Fibroblast of skin of scalp (primary cell): ENCODE data around the gene SECTM1. TPM values are rescaled to one million over a fixed set of nuclear protein-coding genes. Genes with fewer than 3 reads are reported as not detected.
A peak's percentile ranks its signal among the peaks of the same experiment; 100 is the strongest.
"Not testable (repeated sequence)": the region's sequence is repeated elsewhere in the genome, so short reads cannot be mapped to it uniquely, and the experiment has no call there.

Source experiments
- DNase-seq: peaks from one replicate; pipeline ENCODE4 v3.0.0-alpha.2; 2013
- polyA plus RNA-seq, 2 experiments: library from polyadenylated mRNA; unstranded; fragments of 120-200 nt; gene quantifications; one replicate each; pipeline ENCODE4 v1.2.1, GENCODE V29; 2013; ENCODE audit not compliant: insufficient read length in 2 of 2

SECTM1 gene
- 5.5 TPM for polyA plus RNA-seq (2013, experiment 1 of 2; ENCODE audit: insufficient read length)
- polyA plus RNA-seq (2013, experiment 2 of 2; ENCODE audit: insufficient read length): 5.5 TPM

DNA sequence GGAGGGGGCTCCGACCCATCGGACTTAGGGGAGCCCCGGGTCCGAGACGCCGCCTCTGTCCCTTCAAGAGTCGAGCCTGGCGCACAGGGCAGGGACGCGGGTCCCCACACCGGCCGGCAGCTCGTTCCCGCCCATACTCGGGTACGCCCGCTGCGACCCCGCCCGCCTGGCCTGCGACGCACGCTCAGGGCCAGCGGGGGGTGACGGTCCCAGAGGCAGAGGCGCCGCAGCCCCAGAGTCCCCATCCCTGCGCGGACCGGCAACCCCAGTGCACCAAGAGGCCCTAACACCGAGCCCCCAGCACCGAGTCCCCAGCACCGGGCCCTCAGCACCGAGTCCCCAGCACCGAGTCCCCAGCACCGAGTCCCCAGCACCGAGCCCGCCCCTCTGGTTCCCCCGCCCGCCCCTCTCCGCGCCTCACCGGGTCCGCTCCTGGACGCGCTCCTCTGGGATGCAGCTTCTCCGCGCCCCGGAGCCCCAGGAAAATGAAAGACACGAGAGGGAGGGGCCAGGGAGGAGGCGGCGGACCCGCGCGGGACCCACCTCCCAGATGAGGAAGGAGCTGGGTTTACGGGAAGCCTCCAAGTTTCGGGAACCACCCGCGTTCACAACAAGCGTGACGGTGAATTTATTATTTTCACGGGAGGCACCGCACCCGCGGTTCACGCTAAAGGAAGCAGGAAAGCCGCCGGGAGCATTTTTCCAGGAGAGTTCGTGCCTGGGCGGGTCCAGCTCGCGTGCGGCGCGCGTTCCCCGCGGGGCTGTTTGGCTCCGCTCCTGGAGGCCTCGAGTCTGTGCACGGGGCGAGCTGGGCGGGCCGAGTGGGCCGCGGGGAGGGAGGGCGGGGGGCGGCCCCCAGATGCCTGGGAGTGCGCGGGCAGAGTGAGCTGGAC, at the start of gene SECTM1:
Gene SECTM1, minus strand, starts transcription at position 488 of the 893 bp plus-strand sequence. CDS start 6,526 bp downstream, outside the sequence.
- peak; percentile 58 for DNase-seq

DNA sequence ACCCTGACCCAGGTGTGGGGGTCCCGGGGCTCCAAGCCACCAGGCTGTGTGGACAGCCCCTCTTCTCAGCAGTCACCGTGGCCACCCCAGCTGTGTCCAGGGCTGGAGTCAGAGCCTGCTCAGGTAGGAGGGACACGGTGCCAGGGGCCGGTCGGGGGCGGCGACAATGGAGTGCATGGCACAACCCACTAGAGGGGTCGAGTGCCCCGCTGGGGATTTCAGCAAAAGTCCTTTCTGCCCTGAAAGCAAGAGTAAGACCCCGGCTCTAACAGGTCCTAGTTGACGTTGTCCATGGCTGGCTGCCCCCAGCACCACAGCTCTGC, 49.3 kb upstream of the SECTM1 start:
- no peak for DNase-seq

DNA sequence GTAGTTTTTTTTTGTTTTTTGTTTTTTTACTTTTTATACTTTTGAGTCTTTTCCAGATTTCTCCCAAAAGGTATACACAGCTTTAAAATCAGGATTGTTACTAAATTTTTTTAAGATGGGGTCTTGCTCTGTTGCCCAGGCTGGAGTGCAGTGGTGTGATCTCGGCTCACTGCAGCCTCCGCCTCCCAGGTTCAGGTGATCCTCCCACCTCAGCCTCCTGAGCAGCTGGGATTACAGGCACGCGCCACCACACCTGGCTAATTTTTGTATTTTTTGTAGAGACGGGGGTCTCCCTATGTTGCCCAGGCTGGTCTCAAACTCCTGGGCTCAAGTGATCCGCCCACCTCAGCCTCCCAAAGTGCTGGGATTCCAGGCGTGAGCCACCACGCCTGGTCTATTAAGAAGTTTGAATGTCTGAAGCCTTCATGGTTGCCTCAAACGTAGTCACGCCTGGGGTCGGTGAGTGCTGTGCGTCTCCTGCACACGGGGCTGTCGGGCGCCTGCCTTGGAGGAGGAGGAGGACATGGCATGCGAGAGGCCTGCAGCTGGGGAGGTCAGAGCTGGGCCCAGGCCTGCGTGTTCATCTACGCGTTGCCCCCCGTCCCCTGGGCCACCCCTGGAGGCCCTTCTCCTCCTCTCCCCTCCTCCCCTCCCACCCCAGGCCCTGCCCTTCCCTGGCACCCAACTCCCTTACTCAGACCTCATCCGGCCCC, 48.8 kb upstream of the SECTM1 start:
- not testable (repeated sequence) for DNase-seq

DNA sequence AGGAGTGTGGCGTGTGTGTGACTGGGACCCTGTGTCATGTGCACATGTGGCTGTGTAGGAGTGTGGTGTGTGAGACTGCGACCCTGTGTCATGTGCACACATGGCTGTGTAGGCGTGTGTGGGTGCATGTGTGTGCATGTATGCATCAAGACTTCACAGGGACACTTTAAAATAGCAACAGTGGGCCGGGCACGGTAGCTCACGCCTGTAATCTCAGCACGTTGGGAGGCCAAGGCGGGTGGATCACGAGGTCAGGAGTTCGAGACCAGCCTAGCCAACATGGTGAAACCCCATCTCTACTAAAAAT, 48.1 kb upstream of the SECTM1 start:
- DNase-seq: not testable (repeated sequence)

DNA sequence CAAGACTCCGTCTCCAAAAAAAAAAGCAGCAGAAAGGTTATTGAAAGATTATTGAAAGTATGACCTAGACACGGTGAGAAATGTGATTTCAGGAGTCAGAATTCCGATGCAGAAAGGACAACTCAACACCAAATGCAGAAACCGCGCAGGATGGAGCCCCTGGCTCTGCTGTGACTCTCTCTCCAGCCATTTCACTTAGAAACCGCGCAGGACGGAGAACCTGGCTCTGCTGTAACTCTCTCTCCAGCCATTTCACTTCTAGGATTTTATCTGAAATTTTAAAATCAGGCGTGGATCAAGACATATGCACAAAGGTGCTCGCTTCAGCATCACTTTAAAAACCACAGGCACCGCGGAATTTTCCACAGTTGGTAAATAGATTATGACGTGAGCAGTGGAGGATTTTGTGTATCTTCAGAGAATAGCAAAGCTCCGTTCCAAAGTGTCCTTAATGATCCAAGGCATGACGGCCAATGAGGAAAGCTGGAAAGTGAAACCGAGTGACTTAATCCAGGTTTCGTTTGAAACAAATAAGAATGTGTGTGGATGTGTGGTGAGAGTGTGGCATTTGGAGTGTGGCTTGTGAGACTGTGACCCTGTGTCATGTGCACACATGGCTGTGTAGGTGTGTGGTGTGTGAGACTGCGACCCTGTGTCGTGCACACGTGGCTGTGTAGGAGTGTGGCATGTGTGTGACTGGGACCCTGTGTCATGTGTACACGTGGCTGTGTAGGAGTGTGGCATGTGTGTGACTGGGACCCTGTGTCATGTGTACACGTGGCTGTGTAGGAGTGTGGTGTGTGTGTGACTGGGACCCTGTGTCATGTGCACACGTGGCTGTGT, 47.5 kb upstream of the SECTM1 start:
- no peak for DNase-seq

DNA sequence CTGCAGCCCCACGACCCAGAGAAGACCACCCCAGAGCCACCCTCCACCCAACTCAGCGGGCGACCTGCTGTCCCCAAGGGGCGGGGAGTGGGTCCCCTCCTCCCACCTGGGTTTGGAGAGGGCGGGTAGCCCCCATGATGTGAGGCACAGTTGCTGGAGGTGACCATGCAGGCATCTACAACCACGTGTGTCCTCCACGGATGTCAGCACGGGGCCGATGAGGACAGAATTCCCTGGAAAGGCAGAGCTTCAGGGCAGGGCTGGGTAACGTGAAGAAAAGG, 45.1 kb upstream of the SECTM1 start:
- DNase-seq: no peak

DNA sequence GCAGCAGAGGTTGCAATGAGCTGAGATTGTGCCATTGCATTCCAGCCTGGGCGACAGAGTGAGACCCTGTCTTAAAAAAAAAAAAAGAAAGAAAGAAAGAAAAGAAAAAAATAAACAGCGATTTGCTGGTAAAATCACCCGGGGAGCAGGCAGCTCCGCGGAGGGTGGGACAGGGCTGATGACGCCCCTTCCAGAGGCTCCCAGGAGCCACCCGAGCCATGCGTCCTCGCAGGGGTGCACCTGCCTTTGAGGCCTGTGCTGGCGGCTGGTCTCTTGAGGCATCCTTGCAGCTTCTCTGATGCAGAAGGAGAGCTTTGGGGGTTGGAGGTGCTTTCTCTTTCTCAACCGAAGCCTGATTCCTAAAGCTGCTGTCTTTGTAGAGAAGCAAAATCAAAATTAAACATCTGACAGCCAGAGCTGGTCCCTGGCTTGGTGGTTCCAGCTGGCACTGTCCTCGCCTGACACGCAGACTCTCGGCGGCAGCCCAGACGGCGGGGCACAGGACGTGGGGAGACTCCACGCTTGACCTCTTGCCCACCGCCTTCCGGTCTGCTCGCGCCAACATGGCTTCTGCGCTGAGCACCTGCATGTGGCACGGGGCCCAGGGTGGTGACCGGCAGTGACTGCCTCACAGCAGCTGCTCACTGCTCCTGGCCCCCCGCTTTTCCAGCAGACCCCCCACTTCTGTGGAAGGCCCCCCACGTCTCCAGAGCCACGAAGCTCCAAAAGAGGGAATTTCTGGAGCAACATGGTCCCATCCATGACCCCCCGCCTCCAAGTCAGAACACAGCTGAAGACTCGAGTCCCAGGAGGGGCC, 44.6 kb upstream of the SECTM1 start:
- DNase-seq: no peak

DNA sequence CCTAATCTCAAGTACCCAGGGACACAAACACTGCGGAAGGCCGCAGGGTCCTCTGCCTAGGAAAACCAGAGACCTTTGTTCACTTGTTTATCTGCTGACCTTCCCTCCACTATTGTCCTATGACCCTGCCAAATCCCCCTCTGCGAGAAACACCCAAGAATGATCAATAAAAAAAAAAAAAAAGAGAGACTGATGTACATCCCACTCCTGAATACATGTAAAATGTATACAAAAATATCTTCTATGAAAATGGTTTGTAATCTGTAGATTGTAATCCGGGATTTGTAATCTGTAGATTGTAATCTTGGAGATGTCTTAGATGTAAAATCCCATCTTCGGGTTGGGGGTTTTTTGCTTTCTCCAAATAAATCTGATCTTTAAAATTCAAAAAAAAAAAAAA, 43.7 kb upstream of the SECTM1 start:
- DNase-seq: not testable (repeated sequence)

DNA sequence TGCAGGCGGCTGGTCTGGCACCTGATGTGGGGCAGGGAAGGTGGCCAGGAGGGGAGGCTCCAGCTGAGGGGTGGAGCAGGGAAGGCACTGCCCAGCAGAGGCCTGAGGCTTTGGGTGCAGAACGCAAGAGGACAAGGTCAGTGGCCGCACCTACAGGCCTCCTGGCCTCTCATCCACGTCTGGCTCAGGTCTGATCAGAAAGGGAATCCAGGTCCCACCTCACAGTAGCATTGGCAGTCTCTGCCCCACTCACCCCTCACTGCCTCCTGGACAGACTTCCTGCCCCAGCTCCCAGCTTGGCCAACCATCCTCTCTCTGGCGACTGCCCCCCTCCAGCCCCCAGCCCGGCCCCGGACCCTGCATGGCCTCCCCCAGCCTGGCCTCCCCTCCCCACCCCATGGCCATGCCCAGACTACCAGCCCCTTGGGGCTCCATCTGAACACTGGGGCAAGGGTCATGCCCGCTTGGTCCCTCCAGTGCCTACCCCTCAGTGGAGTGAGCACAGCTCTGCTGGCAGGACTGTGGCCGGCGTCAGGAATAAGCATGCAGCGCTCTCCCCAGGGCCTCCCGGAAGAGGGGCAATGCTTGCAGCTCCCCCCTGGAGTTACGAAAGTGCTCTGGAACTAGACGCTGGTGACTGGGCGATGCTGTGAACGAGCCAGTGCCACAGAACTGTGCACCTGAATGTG, 42.6 kb upstream of the SECTM1 start:
- DNase-seq: no peak

DNA sequence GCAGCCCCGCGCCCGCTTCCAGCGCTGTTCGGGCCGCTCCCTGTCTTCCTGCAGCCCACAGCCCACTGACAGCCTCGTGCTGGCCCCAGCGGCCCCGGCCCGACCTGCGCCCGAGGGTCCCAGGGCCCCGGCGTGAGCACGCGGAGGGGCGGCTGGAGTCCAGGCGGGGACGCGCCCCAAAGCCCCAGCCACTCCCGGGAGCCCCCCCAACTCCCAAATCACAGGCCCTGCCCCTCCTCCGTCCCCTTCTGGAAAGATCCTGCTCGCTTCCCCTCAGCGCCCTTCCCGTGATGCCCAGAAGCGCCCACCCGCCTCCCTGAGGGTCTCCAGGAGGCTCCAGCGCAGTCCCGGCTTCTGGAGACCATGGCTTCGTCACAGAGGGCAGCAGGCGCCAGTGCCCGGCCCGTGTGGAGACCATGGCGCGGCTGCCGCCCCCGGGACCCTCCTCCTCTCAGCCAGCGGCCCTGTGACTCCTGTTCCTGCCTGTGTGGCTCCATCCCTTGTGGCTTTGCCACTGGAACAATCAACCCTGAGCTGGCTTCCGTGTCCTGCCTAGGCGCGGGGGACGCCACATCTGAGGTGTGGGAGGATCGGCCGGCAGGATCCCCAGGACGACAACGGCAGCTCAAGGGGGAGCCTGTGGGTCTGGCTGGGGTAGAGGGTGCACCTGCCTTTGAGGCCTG, 41.9 kb upstream of the SECTM1 start:
- DNase-seq: no peak

DNA sequence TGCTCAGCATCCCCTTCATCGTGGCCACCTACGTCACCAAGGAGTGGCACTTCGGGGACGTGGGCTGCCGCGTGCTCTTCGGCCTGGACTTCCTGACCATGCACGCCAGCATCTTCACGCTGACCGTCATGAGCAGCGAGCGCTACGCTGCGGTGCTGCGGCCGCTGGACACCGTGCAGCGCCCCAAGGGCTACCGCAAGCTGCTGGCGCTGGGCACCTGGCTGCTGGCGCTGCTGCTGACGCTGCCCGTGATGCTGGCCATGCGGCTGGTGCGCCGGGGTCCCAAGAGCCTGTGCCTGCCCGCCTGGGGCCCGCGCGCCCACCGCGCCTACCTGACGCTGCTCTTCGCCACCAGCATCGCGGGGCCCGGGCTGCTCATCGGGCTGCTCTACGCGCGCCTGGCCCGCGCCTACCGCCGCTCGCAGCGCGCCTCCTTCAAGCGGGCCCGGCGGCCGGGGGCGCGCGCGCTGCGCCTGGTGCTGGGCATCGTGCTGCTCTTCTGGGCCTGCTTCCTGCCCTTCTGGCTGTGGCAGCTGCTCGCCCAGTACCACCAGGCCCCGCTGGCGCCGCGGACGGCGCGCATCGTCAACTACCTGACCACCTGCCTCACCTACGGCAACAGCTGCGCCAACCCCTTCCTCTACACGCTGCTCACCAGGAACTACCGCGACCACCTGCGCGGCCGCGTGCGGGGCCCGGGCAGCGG, 41.2 kb upstream of the SECTM1 start:
- DNase-seq: no peak

DNA sequence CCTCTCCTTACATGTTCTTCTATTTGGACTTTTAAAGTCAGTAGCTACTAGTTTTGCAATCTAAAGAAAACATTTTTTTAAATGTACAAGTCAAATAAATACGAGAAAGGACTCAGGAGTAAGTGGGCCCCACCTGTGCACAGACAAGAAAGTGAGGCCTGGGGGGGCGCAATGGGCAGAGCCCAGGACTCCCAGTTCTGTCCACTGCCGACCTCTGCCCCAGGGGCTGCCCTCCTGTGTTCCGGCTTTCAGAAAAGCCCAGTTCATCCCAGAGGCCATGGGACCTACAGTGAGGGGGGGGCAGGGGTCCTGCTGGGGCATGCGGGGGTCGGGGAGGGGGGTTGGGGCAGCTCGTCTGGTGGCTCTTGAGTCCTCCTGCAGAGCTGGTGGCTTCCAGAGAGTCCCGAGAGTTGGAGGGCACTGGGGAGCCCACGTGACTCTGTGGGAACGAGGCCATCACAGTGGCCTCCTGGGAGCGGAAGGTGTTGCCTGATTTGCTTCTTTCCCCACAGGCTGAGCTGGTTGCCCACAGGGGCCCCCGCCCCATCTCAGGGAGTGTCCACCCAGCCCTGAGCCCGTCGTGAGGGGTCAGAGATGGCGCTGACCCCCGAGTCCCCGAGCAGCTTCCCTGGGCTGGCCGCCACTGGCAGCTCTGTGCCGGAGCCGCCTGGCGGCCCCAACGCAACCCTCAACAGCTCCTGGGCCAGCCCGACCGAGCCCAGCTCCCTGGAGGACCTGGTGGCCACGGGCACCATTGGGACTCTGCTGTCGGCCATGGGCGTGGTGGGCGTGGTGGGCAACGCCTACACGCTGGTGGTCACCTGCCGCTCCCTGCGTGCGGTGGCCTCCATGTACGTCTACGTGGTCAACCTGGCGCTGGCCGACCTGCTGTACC, 40.4 kb upstream of the SECTM1 start:
- no peak for DNase-seq

DNA sequence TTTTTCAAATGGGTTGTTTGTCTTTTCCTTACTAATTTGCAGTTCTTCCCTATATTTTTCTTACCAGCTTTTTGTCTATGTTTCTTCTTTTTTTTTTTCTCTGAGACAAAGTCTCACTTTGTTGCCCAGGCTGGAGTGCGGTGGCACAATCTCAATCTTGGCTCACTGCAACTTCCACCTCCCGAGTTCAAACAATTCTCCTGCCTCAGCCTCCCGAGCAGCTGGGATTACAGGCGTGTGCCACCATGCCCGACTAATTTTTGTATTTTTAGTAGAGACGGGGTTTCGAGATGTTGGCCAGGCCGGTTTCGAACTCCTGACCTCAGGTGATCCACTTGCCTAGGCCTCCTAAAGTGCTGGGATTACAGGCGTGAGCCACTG, 39.5 kb upstream of the SECTM1 start:
- not testable (repeated sequence) for DNase-seq

DNA sequence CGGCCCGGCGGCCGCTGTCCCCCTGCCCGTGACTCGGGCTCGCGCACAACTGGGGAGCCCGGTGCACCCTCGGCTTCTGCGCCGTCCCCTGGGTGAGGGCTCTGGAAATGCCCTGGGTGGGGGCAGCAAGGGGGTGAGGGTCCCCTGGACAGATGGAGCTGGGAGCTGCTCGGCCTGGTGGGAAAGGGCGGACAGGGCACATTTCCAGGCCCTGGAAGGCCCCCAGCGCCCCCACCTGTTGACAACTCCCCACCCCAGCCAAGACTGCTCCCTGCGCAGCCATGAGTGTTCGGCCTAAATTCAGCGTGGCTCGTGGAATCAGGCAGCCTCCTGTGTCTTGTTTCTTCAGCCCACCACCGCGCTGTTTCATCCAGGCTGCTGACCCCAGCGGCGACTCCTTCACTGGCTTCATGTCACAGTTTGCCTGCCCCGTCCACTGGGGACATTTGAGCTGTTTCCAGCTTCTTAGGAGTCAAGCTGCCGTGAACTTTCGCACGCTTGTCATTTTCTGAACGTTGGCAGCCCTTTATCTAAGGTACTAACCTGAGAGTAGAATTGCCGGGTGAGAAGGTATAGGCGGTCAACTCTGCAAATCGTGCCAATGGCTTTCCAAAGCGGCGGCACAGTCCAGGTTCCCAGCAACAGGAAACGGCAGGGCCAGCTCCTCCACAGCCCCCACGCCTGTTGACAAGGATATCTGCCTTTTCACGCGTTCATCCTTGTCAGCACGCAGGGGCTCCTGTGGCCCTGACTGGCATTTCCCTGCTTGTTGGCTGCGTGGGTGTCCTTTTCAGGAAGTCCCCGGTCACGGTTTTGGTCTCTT, 38.9 kb upstream of the SECTM1 start:
- DNase-seq: no peak

DNA sequence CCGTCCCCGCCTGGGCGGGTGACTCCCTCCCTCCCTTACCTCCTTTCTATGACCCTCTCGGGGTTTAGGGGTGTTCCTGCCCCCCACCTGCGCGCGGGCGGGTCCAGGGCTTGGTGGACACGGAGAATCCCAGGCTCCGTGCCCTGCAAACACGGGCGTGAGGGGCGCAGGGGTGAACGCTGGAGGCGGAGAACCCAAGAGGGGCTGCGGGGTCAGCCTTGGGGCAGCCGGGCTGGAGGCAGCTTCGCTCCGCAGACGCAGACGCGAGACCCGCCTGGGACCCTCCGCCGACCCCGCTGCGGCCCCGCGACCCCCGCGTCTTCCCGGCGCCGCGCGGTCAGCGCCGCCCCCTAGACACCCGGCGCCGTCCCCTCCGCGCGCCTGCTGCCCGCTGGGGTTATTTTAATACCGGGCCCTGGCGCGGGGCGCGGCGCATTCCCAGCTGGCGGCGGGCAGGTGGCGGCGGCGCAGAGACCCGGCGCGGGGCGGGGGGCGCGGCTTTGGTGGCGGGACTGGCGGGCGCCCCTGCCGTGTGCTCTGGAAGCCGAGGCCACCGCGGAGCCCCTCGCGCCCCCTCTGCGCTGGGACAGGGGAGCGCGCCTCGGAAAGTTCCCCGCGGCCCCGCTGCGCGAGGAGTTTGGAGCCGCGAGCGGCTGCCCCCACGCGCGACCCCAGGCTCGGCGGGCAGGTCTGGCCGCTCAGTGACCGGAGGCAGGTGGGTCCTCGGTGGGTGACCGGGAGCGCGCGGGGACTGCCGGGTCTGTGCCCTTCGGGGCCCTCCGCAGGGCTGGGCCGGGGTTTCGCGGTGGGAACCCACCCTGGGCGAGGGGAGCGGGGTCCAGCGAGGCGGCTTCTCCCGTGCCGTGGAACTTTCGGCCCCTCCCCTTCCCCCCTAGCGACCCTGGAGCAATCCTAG, 38.0 kb upstream of the SECTM1 start, which contains the start of gene UTS2R:
Gene UTS2R, plus strand, starts transcription at position 433 of the 916 bp plus-strand sequence. CDS start 2,560 bp downstream, outside the sequence.
- no peak for DNase-seq

DNA sequence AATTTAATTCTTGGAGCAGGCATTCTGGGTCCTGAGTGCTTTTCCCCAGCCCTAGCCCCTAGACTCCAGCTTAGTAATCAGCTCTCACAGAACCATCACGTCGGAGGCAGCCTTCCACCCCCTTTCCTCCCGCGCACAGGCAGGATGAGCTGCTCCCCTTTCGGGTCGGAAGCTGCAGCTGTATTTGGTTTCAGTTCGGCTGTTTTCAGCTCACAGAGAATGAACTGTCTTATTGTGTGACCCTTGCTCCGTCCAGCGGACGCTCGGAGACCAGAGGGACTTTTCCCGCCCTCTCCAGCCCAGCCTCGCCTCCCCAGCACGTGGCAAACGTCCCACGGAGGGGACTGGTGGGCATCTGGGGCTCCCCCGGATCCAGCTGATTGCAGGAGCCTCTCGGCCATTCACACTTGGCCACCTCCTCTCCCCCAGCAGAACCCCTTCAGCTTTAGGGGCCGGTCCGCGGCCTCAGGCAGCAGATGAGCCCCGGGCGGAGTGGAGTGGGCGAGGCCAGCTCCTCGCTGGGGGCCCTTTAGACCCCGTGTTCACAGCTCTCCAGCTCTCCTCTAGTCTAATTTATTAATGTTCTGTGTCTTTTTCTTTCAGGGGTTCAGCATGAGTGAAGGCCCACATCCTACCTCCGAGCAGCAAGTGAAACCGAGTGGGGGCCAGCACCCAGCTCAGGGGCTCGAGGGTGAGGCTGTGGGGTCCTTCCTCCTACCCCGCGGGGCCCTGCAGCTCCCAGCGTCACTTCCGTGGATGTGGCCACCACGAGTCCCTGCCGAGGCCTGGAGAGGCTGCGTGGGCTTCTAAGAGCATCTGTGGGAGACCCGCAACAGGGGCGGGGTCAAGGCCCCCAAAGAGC, 37.1 kb upstream of the SECTM1 start:
- no peak for DNase-seq
